Panc1 (cell line): Measurements from ENCODE around the gene HS3ST3A1.

Experiments used
- CTCF ChIP-seq: fragments of 450-650 bp; IDR thresholded peaks from 2 replicates; pipeline ENCODE4 v1.5.1; 2017; ENCODE audit warnings: mild to moderate bottlenecking
- POLR2AphosphoS5 ChIP-seq: IDR thresholded peaks from 2 replicates; pipeline ENCODE4 v1.6.1; 2012; ENCODE audit warnings: mild to moderate bottlenecking, low read depth, low read length, moderate library complexity
- REST ChIP-seq, 2 experiments: IDR thresholded peaks; 2 replicates each; pipeline ENCODE4 v1.6.1; 2011 to 2012; ENCODE audit warnings: low read depth in 2 of 2, control low read depth in 1 of 2, low read length in 1 of 2, mild to moderate bottlenecking in 1 of 2, moderate library complexity in 1 of 2; ENCODE audit not compliant: insufficient read depth in 1 of 2
- SIN3A ChIP-seq: IDR thresholded peaks from 2 replicates; pipeline ENCODE4 v1.6.1; 2012; ENCODE audit warnings: low read depth, mild to moderate bottlenecking, low read length, moderate library complexity, borderline replicate concordance; ENCODE audit not compliant: insufficient read depth

GRCh38 chr17:13476720-13477119 lies 125.0 kb downstream of the HS3ST3A1 start:
- TF ChIP-seq CTCF (no peak), REST (IDR thresholded peaks at IDR 0.05; ENCODE audit: insufficient read depth in 1 of 2, low read depth in 2 of 2, low read length in 1 of 2) (no peak), POLR2AphosphoS5 (no peak), SIN3A (no peak)
